H1 (cell line): Measurements from ENCODE around the gene HOXB6. TPM values are rescaled to one million over a fixed set of nuclear protein-coding genes. Genes with fewer than 3 reads are reported as not detected.
A peak's percentile ranks its signal among the peaks of the same experiment; 100 is the strongest.

ENCODE experiments used
- ATF3 ChIP-seq: IDR thresholded peaks from 2 replicates; pipeline ENCODE4 v1.6.1; 2011; ENCODE audit warnings: low read depth, mild to moderate bottlenecking, low read length; ENCODE audit not compliant: insufficient read depth
- BACH1 ChIP-seq: IDR thresholded peaks from 2 replicates; pipeline ENCODE4 v1.6.1; 2012; ENCODE audit warnings: low read length, improper control_type of control experiment
- CBX8 ChIP-seq: fragments of 300-800, 300-1000 bp; sonication (generic); IDR thresholded peaks from 2 replicates; pipeline ENCODE4 v1.7.1; 2016; ENCODE audit warnings: low read depth, low read length, borderline replicate concordance
- CHD1 ChIP-seq: IDR thresholded peaks from 2 replicates; pipeline ENCODE4 v1.6.1; 2012; ENCODE audit warnings: low read depth, low read length, improper control_type of control experiment
- CHD2 ChIP-seq: IDR thresholded peaks from 2 replicates; pipeline ENCODE4 v1.6.1; 2012; ENCODE audit warnings: low read length, improper control_type of control experiment
- CREB1 ChIP-seq: IDR thresholded peaks from 2 replicates; pipeline ENCODE4 v1.6.1; 2012; ENCODE audit warnings: inconsistent platforms
- E2F6 ChIP-seq: IDR thresholded peaks from 2 replicates; pipeline ENCODE4 v1.6.1; 2012; ENCODE audit warnings: inconsistent platforms
- EGR1 ChIP-seq: IDR thresholded peaks from 2 replicates; pipeline ENCODE4 v1.6.1; 2011; ENCODE audit warnings: low read depth, low read length, borderline replicate concordance
- EZH2 ChIP-seq: fragments of 200-600 bp; sonication (generic); IDR thresholded peaks from 2 replicates; pipeline ENCODE4 v1.7.1; 2012; ENCODE audit warnings: low read depth, mild to moderate bottlenecking, moderate library complexity, low read length, inconsistent platforms; ENCODE audit not compliant: severe bottlenecking
- FOSL1 ChIP-seq: IDR thresholded peaks from 2 replicates; pipeline ENCODE4 v1.6.1; 2011; ENCODE audit warnings: mild to moderate bottlenecking, low read depth, low read length, moderate library complexity; ENCODE audit not compliant: insufficient read depth
- GTF2F1 ChIP-seq: IDR thresholded peaks from 2 replicates; pipeline ENCODE4 v1.6.1; 2012; ENCODE audit warnings: low read depth, low read length, improper control_type of control experiment, borderline replicate concordance
- HDAC2 ChIP-seq, 2 experiments: fragments of 300-600 bp in 1 of 2; sonication (generic) in 1 of 2; IDR thresholded peaks; 2 replicates each; pipeline ENCODE4 v1.6.1; 2011 to 2012; ENCODE audit warnings: low read depth in 2 of 2, low read length in 2 of 2, mild to moderate bottlenecking in 2 of 2, moderate library complexity in 2 of 2, borderline replicate concordance in 1 of 2, inconsistent platforms in 1 of 2
- JUND ChIP-seq: IDR thresholded peaks from 2 replicates; pipeline ENCODE4 v1.6.1; 2011; ENCODE audit warnings: mild to moderate bottlenecking, improper control_type of control experiment, low read length
- MAFK ChIP-seq: IDR thresholded peaks from 2 replicates; pipeline ENCODE4 v1.6.1; 2012; ENCODE audit warnings: low read depth, mild to moderate bottlenecking, improper control_type of control experiment, low read length
- NANOG ChIP-seq: IDR thresholded peaks from 2 replicates; pipeline ENCODE4 v1.6.1; 2011; ENCODE audit warnings: low read length, low read depth, mild to moderate bottlenecking, inconsistent platforms; ENCODE audit not compliant: insufficient read depth, poor library complexity, severe bottlenecking
- NRF1 ChIP-seq: IDR thresholded peaks from 2 replicates; pipeline ENCODE4 v1.6.1; 2011; ENCODE audit warnings: mild to moderate bottlenecking, low read depth, low read length, improper control_type of control experiment
- POLR2A ChIP-seq, 2 experiments: IDR thresholded peaks; 1 replicate in 1 of 2; 2 replicates in 1 of 2; pipeline ENCODE4 v1.6.1; 2011; ENCODE audit warnings: low read depth in 2 of 2, low read length in 2 of 2, mild to moderate bottlenecking in 2 of 2; ENCODE audit errors: control extremely low read depth in 1 of 2
- POLR2AphosphoS5 ChIP-seq: IDR thresholded peaks from 2 replicates; pipeline ENCODE4 v1.6.1; 2011; ENCODE audit warnings: low read depth, low read length
- POU5F1 ChIP-seq: IDR thresholded peaks from 2 replicates; pipeline ENCODE4 v1.6.1; 2011; ENCODE audit warnings: low read depth, mild to moderate bottlenecking, low read length, moderate library complexity
- RXRA ChIP-seq: IDR thresholded peaks from 2 replicates; pipeline ENCODE4 v1.6.1; 2011; ENCODE audit warnings: low read depth, mild to moderate bottlenecking, low read length, moderate library complexity; ENCODE audit not compliant: insufficient read depth
- SIN3A ChIP-seq, 2 experiments: IDR thresholded peaks in 1 of 2; conservative IDR thresholded peaks in 1 of 2; 2 replicates each; pipeline ENCODE4 v1.6.1; 2011 to 2012; ENCODE audit warnings: low read length in 2 of 2, improper control_type of control experiment in 1 of 2, low read depth in 1 of 2, mild to moderate bottlenecking in 1 of 2
- SP1 ChIP-seq: IDR thresholded peaks from 2 replicates; pipeline ENCODE4 v1.6.1; 2011; ENCODE audit warnings: low read depth, low read length
- SP2 ChIP-seq: IDR thresholded peaks from 2 replicates; pipeline ENCODE4 v1.6.1; 2012; ENCODE audit warnings: mild to moderate bottlenecking, low read length, inconsistent platforms
- TEAD4 ChIP-seq: IDR thresholded peaks from 2 replicates; pipeline ENCODE4 v1.6.1; 2012; ENCODE audit warnings: low read depth, low read length, inconsistent platforms, mixed read lengths
- polyA plus RNA-seq, 7 experiments: library from polyadenylated mRNA; depleted of rRNA in 3 of 7; stranded (reverse) in 5 of 7; unstranded in 2 of 7; fragments of >200 nt in 5 of 7; fragments of 200-250 nt in 2 of 7; gene quantifications; 1 replicate in 5 of 7; 2 replicates in 1 of 7; 4 replicates in 1 of 7; pipeline versions ENCODE4 v1.2.1 to v1.2.3, GENCODE V29; 2011 to 2013; ENCODE audit warnings: missing spikeins in 2 of 7, mixed read lengths in 2 of 7
- total RNA-seq: library from RNA; stranded (reverse); fragmentation: NEBNext Ultra II Directional; extraction: Animal tissue kit (Norgen Biotek cat#: 25700); gene quantifications from 2 replicates; pipeline ENCODE4 v1.2.1, GENCODE V29; 2021

HOXB6 gene
- total and polyA plus RNA-seq, 2 of the 8 experiments (the other 6 are each of a cell fraction or from before 2014, with no cell fraction given), result not detected

- TF ChIP-seq POLR2A (IDR thresholded peaks at IDR 0.05; ENCODE audit: control extremely low read depth in 1 of 2, low read depth in 2 of 2, low read length in 2 of 2), result no peak
- no peak for TF ChIP-seq SP1
- TF ChIP-seq MAFK, result no peak
- no peak for TF ChIP-seq RXRA
- no peak for TF ChIP-seq CHD2
- TF ChIP-seq HDAC2 (IDR thresholded peaks at IDR 0.05; ENCODE audit: borderline replicate concordance in 1 of 2, low read depth in 2 of 2, low read length in 2 of 2), result no peak
- TF ChIP-seq EZH2, result no peak
- no peak for TF ChIP-seq POU5F1
- peak; percentile 40; the same call in 1 of the 2 replicates for TF ChIP-seq CREB1
- TF ChIP-seq EGR1, result peak; percentile 72; the same call in 1 of the 2 replicates
- TF ChIP-seq SP2, result no peak
- no peak for TF ChIP-seq CHD1
- TF ChIP-seq CBX8, result peak; percentile 68; the same call in 1 of the 2 replicates
- no peak for TF ChIP-seq POLR2AphosphoS5
- TF ChIP-seq TEAD4, result no peak
- no peak for TF ChIP-seq E2F6
- TF ChIP-seq JUND, result no peak
- no peak for TF ChIP-seq SIN3A (conservative IDR thresholded peaks at IDR 0.05 in 1 of 2, IDR thresholded peaks at IDR 0.05 in 1 of 2; ENCODE audit: low read depth in 1 of 2, low read length in 2 of 2)
- TF ChIP-seq GTF2F1, result no peak
- TF ChIP-seq FOSL1, result no peak
- TF ChIP-seq NANOG, result no peak
- TF ChIP-seq NRF1, result no peak
- TF ChIP-seq BACH1, result no peak
- TF ChIP-seq ATF3, result no peak
These were observed 21.7 kb upstream of the HOXB6 start, which contains the start of gene HOXB9 (continued) for GRCh38 chr17:48626245-48627117.
